Neural progenitor cell (in vitro differentiated cells): ENCODE data around the gene LRRC4B. TPM values are rescaled to one million over a fixed set of nuclear protein-coding genes. Genes with fewer than 3 reads are reported as not detected.
A peak's percentile ranks its signal among the peaks of the same experiment; 100 is the strongest.

Source experiments
- DNase-seq: peaks from one replicate; pipeline ENCODE4 v3.0.0-alpha.2; 2016; ENCODE audit warnings: low spot score
- H2AFZ ChIP-seq: fragments of 200-600 bp; sonication (generic); replicated peaks from 2 replicates; pipeline ENCODE4 v1.6.1; 2016; ENCODE audit warnings: antibody characterized with exemption
- H3F3A ChIP-seq: fragments of 200-600 bp; sonication (generic); 2 replicates; pipeline ENCODE4 v1.6.1; 2016; ENCODE audit warnings: antibody characterized with exemption, low read depth
- H3K27ac ChIP-seq: fragments of 200-600 bp; sonication (generic); 2 replicates; pipeline ENCODE4 v1.5.1; 2016; ENCODE audit warnings: mild to moderate bottlenecking
- H3K27me3 ChIP-seq: fragments of 200-600 bp; sonication (generic); 2 replicates; pipeline ENCODE4 v1.6.1; 2016; ENCODE audit warnings: mild to moderate bottlenecking, moderate library complexity
- H3K36me3 ChIP-seq: fragments of 200-600 bp; sonication (generic); 2 replicates; pipeline ENCODE4 v1.5.1; 2016
- H3K4me1 ChIP-seq: fragments of 200-600 bp; sonication (generic); 2 replicates; pipeline ENCODE4 v1.6.1; 2016; ENCODE audit warnings: mixed run types
- H3K4me2 ChIP-seq: fragments of 200-600 bp; sonication (generic); 2 replicates; pipeline ENCODE4 v1.6.1; 2016
- H3K4me3 ChIP-seq: fragments of 200-600 bp; sonication (generic); 2 replicates; pipeline ENCODE4 v1.5.1; 2016
- H3K79me2 ChIP-seq: fragments of 200-600 bp; sonication (generic); 2 replicates; pipeline ENCODE4 v1.6.1; 2016; ENCODE audit warnings: low read depth
- H3K9ac ChIP-seq: fragments of 200-600 bp; sonication (generic); 2 replicates; pipeline ENCODE4 v1.6.1; 2016
- H3K9me3 ChIP-seq: fragments of 200-600 bp; sonication (generic); 2 replicates; pipeline ENCODE4 v1.5.1; 2016; ENCODE audit warnings: low read depth
- H4K20me1 ChIP-seq: fragments of 200-600 bp; sonication (generic); 2 replicates; pipeline ENCODE4 v1.6.1; 2016; ENCODE audit warnings: low read depth
- H3K27ac Mint-ChIP-seq: 3 replicates; pipeline ENCODE4 v1.8.0; 2021; ENCODE audit warnings: mixed read lengths
- H3K27me3 Mint-ChIP-seq: 2 replicates; pipeline ENCODE4 v1.8.0; 2022; ENCODE audit warnings: low read depth, mild to moderate bottlenecking, inconsistent platforms, moderate library complexity, mixed read lengths; ENCODE audit not compliant: insufficient read depth
- H3K36me3 Mint-ChIP-seq: 3 replicates; pipeline ENCODE4 v1.8.0; 2021; ENCODE audit warnings: mixed read lengths
- H3K4me1 Mint-ChIP-seq: 3 replicates; pipeline ENCODE4 v1.8.0; 2021; ENCODE audit warnings: mixed read lengths
- H3K4me3 Mint-ChIP-seq: 3 replicates; pipeline ENCODE4 v1.8.0; 2021; ENCODE audit warnings: mild to moderate bottlenecking, moderate library complexity, mixed read lengths
- H3K9me3 Mint-ChIP-seq: 3 replicates; pipeline ENCODE4 v1.8.0; 2020; ENCODE audit warnings: mixed read lengths
- CTCF ChIP-seq: fragments of 200-600 bp; sonication (generic); IDR thresholded peaks from 2 replicates; pipeline ENCODE4 v1.5.1; 2017; ENCODE audit warnings: antibody characterized with exemption, mild to moderate bottlenecking
- EZH2 ChIP-seq: fragments of 200-600 bp; sonication (generic); IDR thresholded peaks from 2 replicates; pipeline ENCODE4 v1.6.1; 2017; ENCODE audit warnings: antibody characterized with exemption, mild to moderate bottlenecking, moderate library complexity
- EZH2phosphoT487 ChIP-seq: fragments of 200-600 bp; sonication (generic); IDR thresholded peaks from 2 replicates; pipeline ENCODE4 v1.6.1; 2017; ENCODE audit warnings: antibody characterized with exemption
- total RNA-seq: library from RNA; depleted of rRNA; stranded (reverse); fragments of >200 nt; gene quantifications from 2 replicates; pipeline ENCODE4 v1.2.3, GENCODE V29; 2015; ENCODE audit warnings: low replicate concordance

The LRRC4B gene
- total RNA-seq, 1 donor from 2014 or later = 12.0 TPM

- no peaks in the 10 kb centered on the region for H4K20me1 ChIP-seq
- H3K4me3 Mint-ChIP-seq = no peak overlapping the region
- no peak for DNase-seq
- no peaks in the 10 kb centered on the region for H3K9me3 Mint-ChIP-seq
- H3K27ac Mint-ChIP-seq = no peak overlapping the region
- TF ChIP-seq EZH2 = no peak
- TF ChIP-seq EZH2phosphoT487 = no peak
- TF ChIP-seq CTCF = no peak
- H3K4me1 Mint-ChIP-seq = peaks cover 22% of the 10 kb centered on the region
- no peak overlapping the region for H3K9ac ChIP-seq
- no peak overlapping the region for H2AFZ ChIP-seq
- no peaks in the 10 kb centered on the region for H3K79me2 ChIP-seq
- peaks cover 9% of the 10 kb centered on the region for H3K36me3 Mint-ChIP-seq
- H3K27ac ChIP-seq = no peak overlapping the region
- no peak overlapping the region for H3K4me3 ChIP-seq
- peaks cover 12% of the 10 kb centered on the region for H3K27me3 Mint-ChIP-seq
- no peaks in the 10 kb centered on the region for H3K27me3 ChIP-seq
- no peaks in the 10 kb centered on the region for H3K36me3 ChIP-seq
- H3K9me3 ChIP-seq = no peaks in the 10 kb centered on the region
- H3F3A ChIP-seq = no peaks in the 10 kb centered on the region
- H3K4me1 ChIP-seq = peaks cover 9% of the 10 kb centered on the region
- H3K4me2 ChIP-seq = no peak overlapping the region
Observed at GRCh38 chr19:50516456-50516855, 51.8 kb downstream of the LRRC4B start.

GRCh38 chr19:50515168-50515561 lies 53.1 kb downstream of the LRRC4B start:
- no peaks in the 10 kb centered on the region for H3K36me3 ChIP-seq

GRCh38 chr19:50514346-50515167 lies 53.7 kb downstream of the LRRC4B start:
- Histone ChIP-seq H3K4me1 (peaks cover 12% of the 10 kb centered on the region), H3K4me2 (peak overlapping the region; percentile 13), H3F3A (no peaks in the 10 kb centered on the region), H3K79me2 (no peaks in the 10 kb centered on the region), H3K9ac (no peak overlapping the region), H2AFZ (no peak overlapping the region), H4K20me1 (no peaks in the 10 kb centered on the region), H3K27me3 (no peaks in the 10 kb centered on the region), H3K4me3 (no peak overlapping the region), H3K27ac (no peak overlapping the region), H3K36me3 (no peaks in the 10 kb centered on the region), H3K9me3 (no peaks in the 10 kb centered on the region)
- peak overlapping the region; percentile 69 for H3K4me3 Mint-ChIP-seq
- H3K9me3 Mint-ChIP-seq = no peaks in the 10 kb centered on the region
- TF ChIP-seq EZH2 (no peak), CTCF (no peak), EZH2phosphoT487 (no peak)
- DNase-seq = peak; percentile 38
- peak overlapping the region; percentile 93 for H3K27ac Mint-ChIP-seq
- peaks cover 9% of the 10 kb centered on the region for H3K36me3 Mint-ChIP-seq
- H3K27me3 Mint-ChIP-seq = peaks cover 21% of the 10 kb centered on the region
- H3K4me1 Mint-ChIP-seq = peaks cover 34% of the 10 kb centered on the region

More at GRCh38 chr19:50515168-50515561, 53.1 kb downstream of the LRRC4B start:
- Histone ChIP-seq H3K4me1 (peaks cover 10% of the 10 kb centered on the region), H3K27me3 (no peaks in the 10 kb centered on the region), H2AFZ (no peak overlapping the region), H3K4me2 (no peak overlapping the region), H3K9ac (no peak overlapping the region), H3K4me3 (no peak overlapping the region), H3F3A (no peaks in the 10 kb centered on the region), H3K79me2 (no peaks in the 10 kb centered on the region), H4K20me1 (no peaks in the 10 kb centered on the region), H3K9me3 (no peaks in the 10 kb centered on the region), H3K27ac (no peak overlapping the region)
- H3K4me1 Mint-ChIP-seq = peaks cover 32% of the 10 kb centered on the region
- no peaks in the 10 kb centered on the region for H3K9me3 Mint-ChIP-seq
- H3K27me3 Mint-ChIP-seq = peaks cover 21% of the 10 kb centered on the region
- peaks cover 9% of the 10 kb centered on the region for H3K36me3 Mint-ChIP-seq
- DNase-seq = no peak
- TF ChIP-seq EZH2phosphoT487 (no peak), EZH2 (no peak), CTCF (no peak)
- H3K27ac Mint-ChIP-seq = no peak overlapping the region
- H3K4me3 Mint-ChIP-seq = no peak overlapping the region
